Aorta (tissue), 5 donors: ENCODE measurements around the gene PRPF39. TPM values are rescaled to one million over a fixed set of nuclear protein-coding genes. Genes with fewer than 3 reads are reported as not detected.

Experiments
- ATAC-seq: fragments of 200-7000 bp; cut with Tn5 transposase; one replicate; pipeline ENCODE4 v1.9.1; 2022; ENCODE audit warnings: moderate library complexity; ENCODE audit not compliant: low FRiP score
- DNase-seq, 2 donors: peaks; one replicate each; pipeline ENCODE4 v3.0.0-alpha.2; 2020
- H3K27ac ChIP-seq, 2 donors: one replicate each; pipeline ENCODE4 v1.5.1; 2013; ENCODE audit warnings: low read length in 2 of 2, mild to moderate bottlenecking in 2 of 2, moderate library complexity in 2 of 2, control low read depth in 1 of 2, inconsistent platforms in 1 of 2, low read depth in 1 of 2
- H3K27me3 ChIP-seq, 2 donors: one replicate each; pipeline ENCODE4 v1.6.1; 2013; ENCODE audit warnings: control low read depth in 1 of 2, low read length in 1 of 2, mild to moderate bottlenecking in 1 of 2, moderate library complexity in 1 of 2; ENCODE audit not compliant: insufficient read depth in 2 of 2, control insufficient read depth in 1 of 2
- H3K36me3 ChIP-seq, 2 donors: one replicate each; pipeline ENCODE4 v1.6.1; 2013; ENCODE audit warnings: control low read depth in 1 of 2, low read length in 1 of 2, mild to moderate bottlenecking in 1 of 2; ENCODE audit not compliant: insufficient read depth in 2 of 2, control insufficient read depth in 1 of 2
- H3K4me1 ChIP-seq, 2 donors: one replicate each; pipeline ENCODE4 v1.6.1; 2013; ENCODE audit warnings: low read length in 2 of 2, control low read depth in 1 of 2, mild to moderate bottlenecking in 1 of 2, moderate library complexity in 1 of 2; ENCODE audit not compliant: insufficient read depth in 2 of 2, control insufficient read depth in 1 of 2
- H3K4me3 ChIP-seq, 2 donors: one replicate each; pipeline ENCODE4 v1.5.1; 2013; ENCODE audit warnings: low read length in 2 of 2, control low read depth in 1 of 2, mild to moderate bottlenecking in 1 of 2
- H3K9me3 ChIP-seq: one replicate; pipeline ENCODE4 v1.6.1; 2013; ENCODE audit warnings: mild to moderate bottlenecking, low read length; ENCODE audit not compliant: control insufficient read depth
- WGBS, 2 donors: extraction: QIAGEN DNeasy Blood & Tissue Kit; methylation state at CpG; one replicate each; pipeline ENCODE4 v1.1.7; 2013; 5-methylcytosine and 5-hydroxymethylcytosine counted together
- intact Hi-C, 2 donors: fragments of 100-400 bp; cut with DNase I; formaldehyde crosslinking; loops; one replicate each; pipeline versions ENCODE4 v1.14.2 to v1.15.0; 2022
- polyA plus RNA-seq, 2 donors: library from polyadenylated mRNA; stranded (reverse); fragments of 200-250 nt; gene quantifications; one replicate each; pipeline ENCODE4 v1.2.3, GENCODE V29; 2013
- total RNA-seq, 2 donors: library from RNA; stranded (reverse); fragmentation: NEBNext Ultra II Directional; extraction: Animal tissue kit (Norgen Biotek cat#: 25700); gene quantifications; one replicate each; pipeline ENCODE4 v1.2.1, GENCODE V29; 2021
- donor health status: healthy with polysubstance abuse.
- donor health status: Bipolar disorder and iron deficiency.
- donor health status: DM: no; HTN: no; CAD: no.
- donor health status: DM: no; HTN: no; CAD: no.
- donor health status: DM: yes; HTN: yes; CAD: no.

Gene PRPF39
- total and polyA plus RNA-seq, 4 donors: 10.1 to 51.1 (median 29.2) TPM

GRCh38 chr14:45051896-45052295 lies 32.0 kb upstream of the PRPF39 start:
- intact Hi-C loops: no loop called here
- Histone ChIP-seq H3K36me3 (no peaks in the 10 kb centered on the region), H3K27ac (no peak overlapping the region), H3K27me3 (no peaks in the 10 kb centered on the region), H3K9me3 (no peaks in the 10 kb centered on the region), H3K4me3 (no peak overlapping the region), H3K4me1 (no peaks in the 10 kb centered on the region)
- DNase-seq (no peak), ATAC-seq (no peak)
- WGBS, 2 donors: 93 to 95% methylated on average over 4 of the region's 4 CpGs

GRCh38 chr14:45057349-45057748 lies 26.6 kb upstream of the PRPF39 start:
- Histone ChIP-seq H3K36me3 (no peaks in the 10 kb centered on the region), H3K27ac (no peak overlapping the region)

GRCh38 chr14:45057881-45058364 lies 26.0 kb upstream of the PRPF39 start:
- Histone ChIP-seq H3K27ac (no peak overlapping the region), H3K4me1 (no peaks in the 10 kb centered on the region), H3K36me3 (no peaks in the 10 kb centered on the region), H3K27me3 (no peaks in the 10 kb centered on the region), H3K4me3 (no peak overlapping the region), H3K9me3 (no peaks in the 10 kb centered on the region)
- intact Hi-C loops: no loop called here
- DNase-seq (no peak), ATAC-seq (no peak)

More at GRCh38 chr14:45057349-45057748, 26.6 kb upstream of the PRPF39 start:
- WGBS, 2 donors: 96 to 97% methylated on average over 2 of the region's 2 CpGs
- DNase-seq (no peak), ATAC-seq (no peak)
- H3K9me3 ChIP-seq: no peaks in the 10 kb centered on the region
- no peaks in the 10 kb centered on the region for H3K27me3 ChIP-seq
- no peaks in the 10 kb centered on the region for H3K4me1 ChIP-seq
- no peak overlapping the region for H3K4me3 ChIP-seq
- intact Hi-C loops: no loop called here

- no peaks in the 10 kb centered on the region for H3K27me3 ChIP-seq
- no peak for DNase-seq
- H3K9me3 ChIP-seq: no peaks in the 10 kb centered on the region
- no peak for ATAC-seq
- H3K27ac ChIP-seq: no peak overlapping the region
- no peaks in the 10 kb centered on the region for H3K36me3 ChIP-seq
- H3K4me1 ChIP-seq: no peaks in the 10 kb centered on the region
- intact Hi-C loops: no loop called here
- no peak overlapping the region for H3K4me3 ChIP-seq
Observed at GRCh38 chr14:45060551-45060950, 23.4 kb upstream of the PRPF39 start.

- no peak overlapping the region for H3K4me3 ChIP-seq
Observed at GRCh38 chr14:45065540-45065939, 18.4 kb upstream of the PRPF39 start.

GRCh38 chr14:45065956-45066355 lies 18.0 kb upstream of the PRPF39 start:
- WGBS, 2 donors: 43 to 48% methylated on average over 2 of the region's 2 CpGs
- Histone ChIP-seq H3K27me3 (no peaks in the 10 kb centered on the region), H3K4me1 (no peaks in the 10 kb centered on the region), H3K36me3 (no peaks in the 10 kb centered on the region), H3K9me3 (no peaks in the 10 kb centered on the region), H3K4me3 (no peak overlapping the region), H3K27ac (no peak overlapping the region)
- no peak for DNase-seq
- no peak for ATAC-seq
- intact Hi-C loops: no loop called here

More at GRCh38 chr14:45065540-45065939, 18.4 kb upstream of the PRPF39 start:
- Histone ChIP-seq H3K27ac (no peak overlapping the region), H3K36me3 (no peaks in the 10 kb centered on the region), H3K9me3 (no peaks in the 10 kb centered on the region), H3K4me1 (no peaks in the 10 kb centered on the region), H3K27me3 (no peaks in the 10 kb centered on the region)
- 5 to 20% methylated on average over 3 of the region's 3 CpGs for WGBS, 2 donors
- DNase-seq (no peak), ATAC-seq (no peak)
- intact Hi-C loops: no loop called here

GRCh38 chr14:45066667-45067066 lies 17.2 kb upstream of the PRPF39 start:
- 96 to 97% methylated on average over 3 of the region's 3 CpGs for WGBS, 2 donors
- H3K4me1 ChIP-seq: no peaks in the 10 kb centered on the region
- no peaks in the 10 kb centered on the region for H3K9me3 ChIP-seq
- DNase-seq: no peak
- no peaks in the 10 kb centered on the region for H3K27me3 ChIP-seq
- no peak overlapping the region for H3K4me3 ChIP-seq
- ATAC-seq: no peak
- H3K27ac ChIP-seq: no peak overlapping the region
- no peaks in the 10 kb centered on the region for H3K36me3 ChIP-seq
- intact Hi-C loops: no loop called here

- H3K27ac ChIP-seq: no peak overlapping the region
- intact Hi-C loops: no loop called here
- ATAC-seq (no peak), DNase-seq (no peak)
- H3K9me3 ChIP-seq: no peaks in the 10 kb centered on the region
- H3K4me1 ChIP-seq: no peaks in the 10 kb centered on the region
- no peaks in the 10 kb centered on the region for H3K27me3 ChIP-seq
- H3K4me3 ChIP-seq: no peak overlapping the region
- H3K36me3 ChIP-seq: no peaks in the 10 kb centered on the region
- WGBS, 2 donors: 85 to 88% methylated on average over 3 of the region's 3 CpGs
Observed at GRCh38 chr14:45068396-45068795, 15.5 kb upstream of the PRPF39 start.

- no peaks in the 10 kb centered on the region for H3K9me3 ChIP-seq
- H3K27me3 ChIP-seq: no peaks in the 10 kb centered on the region
- H3K27ac ChIP-seq: no peak overlapping the region
- ATAC-seq: no peak
- intact Hi-C loops: no loop called here
- H3K4me1 ChIP-seq: no peaks in the 10 kb centered on the region
- WGBS, 2 donors: 97 to 100% methylated on average over 1 of the region's 1 CpG
- no peaks in the 10 kb centered on the region for H3K36me3 ChIP-seq
- DNase-seq: no peak
- H3K4me3 ChIP-seq: no peak overlapping the region
Observed at GRCh38 chr14:45070215-45070614, 13.7 kb upstream of the PRPF39 start.
